ENCODE data around the gene LANCL3.
"Not testable (repeated sequence)": the region's sequence is repeated elsewhere in the genome, so short reads cannot be mapped to it uniquely, and the experiment has no call there.

LANCL3 gene

GRCh38 chrX:37571426-37572107 lies at the start of gene LANCL3:
Gene LANCL3, plus strand, starts transcription at chrX:37571661. Its CDS starts 210 bp downstream, at chrX:37571871.
- not testable (repeated sequence) for DNase-seq (ENCODE audit: low spot score)

GRCh38 chrX:37523673-37524072 lies 47.8 kb upstream of the LANCL3 start:
- not testable (repeated sequence) for DNase-seq (ENCODE audit: low spot score)

GRCh38 chrX:37541991-37542390 lies 29.5 kb upstream of the LANCL3 start:
- DNase-seq (ENCODE audit: low spot score), result no peak
- no peak for TF ChIP-seq CTCF (IDR thresholded peaks at IDR 0.05; ENCODE audit: extremely low read depth, missing control alignments)

GRCh38 chrX:37542791-37543190 lies 28.7 kb upstream of the LANCL3 start:
- no peak for TF ChIP-seq CTCF (IDR thresholded peaks at IDR 0.05; ENCODE audit: extremely low read depth, missing control alignments)
- no peak for DNase-seq (ENCODE audit: low spot score)

GRCh38 chrX:37543324-37543723 lies 28.1 kb upstream of the LANCL3 start:
- TF ChIP-seq CTCF (IDR thresholded peaks at IDR 0.05; ENCODE audit: extremely low read depth, missing control alignments), result no peak
- no peak for DNase-seq (ENCODE audit: low spot score)

- not testable (repeated sequence) for DNase-seq (ENCODE audit: low spot score)
These were observed 26.9 kb upstream of the LANCL3 start for GRCh38 chrX:37544531-37544930.

GRCh38 chrX:37545066-37545465 lies 26.4 kb upstream of the LANCL3 start:
- no peak for DNase-seq (ENCODE audit: low spot score)
- TF ChIP-seq CTCF (IDR thresholded peaks at IDR 0.05; ENCODE audit: extremely low read depth, missing control alignments), result no peak

- not testable (repeated sequence) for DNase-seq (ENCODE audit: low spot score)
These were observed 21.8 kb upstream of the LANCL3 start for GRCh38 chrX:37549619-37550018.

- no peak for TF ChIP-seq CTCF (IDR thresholded peaks at IDR 0.05; ENCODE audit: extremely low read depth, missing control alignments)
- no peak for DNase-seq (ENCODE audit: low spot score)
These were observed 18.0 kb upstream of the LANCL3 start for GRCh38 chrX:37553476-37553875.

- DNase-seq (ENCODE audit: low spot score), result not testable (repeated sequence)
These were observed 6.2 kb upstream of the LANCL3 start for GRCh38 chrX:37565254-37565653.

GRCh38 chrX:37570349-37570748 lies 1.1 kb upstream of the LANCL3 start:
- not testable (repeated sequence) for DNase-seq (ENCODE audit: low spot score)

- DNase-seq (ENCODE audit: low spot score), result not testable (repeated sequence)
These were observed 687 bp downstream of the LANCL3 start for GRCh38 chrX:37572108-37572587.

GRCh38 chrX:37573121-37573520 lies 1.7 kb downstream of the LANCL3 start:
- DNase-seq (ENCODE audit: low spot score), result not testable (repeated sequence)
